Stimulated activated CD8-positive, alpha-beta memory T cell treated with anti-CD3 and anti-CD28 coated beads, Interleukin-12 subunit alpha, Interleukin-12 subunit beta, amount 100 ng/mL, for 4 hours (primary cell): ENCODE measurements around the gene GAMT.
A peak's percentile ranks its signal among the peaks of the same experiment; 100 is the strongest.
"Not testable (repeated sequence)": the region's sequence is repeated elsewhere in the genome, so short reads cannot be mapped to it uniquely, and the experiment has no call there.

Source experiments
- DNase-seq: peaks from one replicate; pipeline ENCODE4 v3.0.0-alpha.2; 2020; ENCODE audit warnings: low read depth

The GAMT gene

DNA sequence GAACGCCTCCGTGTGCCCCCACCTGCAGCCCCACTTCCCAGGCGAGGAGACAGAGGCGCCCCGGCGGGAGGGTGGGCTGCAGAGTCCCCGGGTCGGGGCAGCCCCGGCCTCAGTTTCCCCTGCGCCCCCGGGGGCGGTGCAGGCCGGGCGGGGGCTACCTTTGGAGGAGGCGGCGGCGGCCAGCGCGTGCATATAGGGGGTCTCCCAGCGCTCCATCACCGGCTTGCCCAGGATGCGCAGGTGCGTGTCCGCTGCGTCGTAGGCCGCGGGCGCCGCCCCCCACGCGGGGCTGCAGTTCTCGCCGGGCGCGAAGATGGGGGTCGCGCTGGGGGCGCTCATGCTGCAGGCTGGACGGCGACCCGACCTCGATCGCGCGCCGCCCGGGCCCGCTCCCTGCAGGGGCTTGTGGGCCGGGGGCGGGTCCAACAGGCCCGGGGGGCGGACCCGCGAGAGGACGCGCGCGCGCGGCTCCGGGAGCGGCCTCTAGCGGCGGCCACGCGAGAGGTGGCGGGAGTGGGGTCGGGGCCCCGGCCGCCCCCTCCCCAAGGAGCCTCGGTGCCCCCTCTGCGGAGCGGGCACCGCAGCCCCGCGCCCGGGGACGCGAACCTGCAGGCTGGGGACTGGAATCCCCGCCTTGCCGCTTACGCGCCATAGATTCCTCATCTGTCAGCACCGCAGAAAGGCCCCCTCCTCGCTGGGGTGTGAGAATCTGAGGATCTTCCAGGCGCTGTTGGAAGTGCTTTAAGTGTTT is at the start of gene GAMT:
TSS of gene GAMT (minus strand) at position 405 of the 751 bp plus-strand sequence. CDS start at position 339, 66 bp downstream.
- peak; percentile 43 for DNase-seq

GRCh38 chr19:1449467-1450442 is 48.4 kb upstream of the GAMT start, which contains the start of gene APC2:
TSS of gene APC2 (plus strand) at chr19:1450121. CDS start at chr19:1453002, 2,881 bp downstream.
- no peak for DNase-seq

- no peak for DNase-seq
Observed at GRCh38 chr19:1447944-1448343, 46.6 kb upstream of the GAMT start.

- DNase-seq: no peak
Observed at GRCh38 chr19:1447504-1447903, 46.2 kb upstream of the GAMT start.

DNA sequence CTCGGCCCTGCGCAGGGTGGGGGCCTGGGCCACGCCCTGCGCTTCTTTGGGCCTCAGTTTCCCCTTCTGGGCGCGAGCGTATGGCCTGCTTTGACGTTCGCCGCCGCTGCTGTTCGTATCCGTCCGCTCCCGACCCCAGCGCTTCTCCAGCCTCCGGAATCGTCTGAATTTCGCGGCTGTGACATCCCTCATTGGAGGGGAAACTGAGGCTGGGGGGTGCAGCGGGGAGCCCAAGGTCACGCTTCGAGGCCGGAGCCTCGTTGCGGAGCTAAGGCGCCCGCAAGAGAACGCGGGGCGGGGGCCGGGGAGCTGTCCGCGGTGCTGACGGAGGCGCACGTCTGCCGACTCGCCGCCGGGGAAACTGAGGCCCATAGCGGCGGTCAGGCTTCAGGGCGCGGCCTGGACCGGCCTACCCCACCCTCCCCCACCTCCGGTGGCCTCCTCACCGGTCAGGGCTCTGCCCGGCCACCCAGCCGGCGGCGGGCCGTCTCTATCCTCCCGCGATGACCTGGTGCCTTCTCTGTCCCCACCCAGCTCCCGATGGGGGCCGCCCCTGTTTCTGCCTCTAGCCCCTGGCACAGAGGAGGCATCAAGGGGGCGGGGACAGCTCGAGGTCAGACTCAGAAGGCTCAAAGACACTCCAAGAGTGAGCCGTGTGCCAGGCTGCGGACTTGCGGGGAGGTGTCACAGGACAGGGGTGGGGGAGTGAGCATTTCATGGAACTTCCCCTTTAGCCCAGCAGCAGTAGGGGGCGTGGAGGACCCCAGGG is 45.6 kb upstream of the GAMT start:
- DNase-seq: no peak

GRCh38 chr19:1445932-1446712 is 44.8 kb upstream of the GAMT start:
- DNase-seq: no peak

DNA sequence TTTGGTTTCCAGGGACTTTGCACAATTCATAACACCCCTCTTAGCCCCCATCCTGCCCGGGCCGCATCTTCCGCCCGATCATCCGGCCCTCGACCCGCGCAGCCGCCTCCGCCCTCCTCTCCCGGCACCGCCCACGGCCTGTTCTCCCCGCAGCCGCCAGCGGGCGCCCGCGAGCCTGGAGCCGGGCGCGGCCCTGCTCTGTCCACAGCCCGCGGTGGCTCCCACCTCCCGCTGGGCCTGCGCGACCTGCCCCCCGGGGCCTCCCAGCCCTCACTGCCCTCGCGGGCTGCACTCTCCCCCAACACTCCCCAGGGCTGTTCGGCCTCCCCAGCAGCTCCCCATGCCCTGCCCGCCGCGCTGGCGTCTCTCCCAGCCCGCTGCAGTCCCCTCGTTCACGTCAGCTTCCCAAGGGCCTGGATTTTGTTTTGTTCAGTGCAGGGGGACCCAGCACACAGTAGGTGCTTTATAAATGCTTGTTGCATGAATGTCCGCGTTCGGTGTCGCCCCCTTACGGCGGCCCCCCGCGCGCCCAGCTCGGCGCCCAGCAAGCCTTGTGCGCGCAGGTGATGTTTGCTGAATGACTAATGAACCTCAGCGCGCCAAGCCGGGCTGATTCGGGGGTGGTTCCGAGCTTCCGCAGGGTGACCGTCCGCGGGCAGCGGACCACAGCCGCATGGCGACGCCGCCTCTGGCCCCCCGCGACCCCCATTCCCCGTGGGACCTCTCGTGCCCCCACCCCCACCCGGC is 44.0 kb upstream of the GAMT start:
- DNase-seq: peak; percentile 68

DNA sequence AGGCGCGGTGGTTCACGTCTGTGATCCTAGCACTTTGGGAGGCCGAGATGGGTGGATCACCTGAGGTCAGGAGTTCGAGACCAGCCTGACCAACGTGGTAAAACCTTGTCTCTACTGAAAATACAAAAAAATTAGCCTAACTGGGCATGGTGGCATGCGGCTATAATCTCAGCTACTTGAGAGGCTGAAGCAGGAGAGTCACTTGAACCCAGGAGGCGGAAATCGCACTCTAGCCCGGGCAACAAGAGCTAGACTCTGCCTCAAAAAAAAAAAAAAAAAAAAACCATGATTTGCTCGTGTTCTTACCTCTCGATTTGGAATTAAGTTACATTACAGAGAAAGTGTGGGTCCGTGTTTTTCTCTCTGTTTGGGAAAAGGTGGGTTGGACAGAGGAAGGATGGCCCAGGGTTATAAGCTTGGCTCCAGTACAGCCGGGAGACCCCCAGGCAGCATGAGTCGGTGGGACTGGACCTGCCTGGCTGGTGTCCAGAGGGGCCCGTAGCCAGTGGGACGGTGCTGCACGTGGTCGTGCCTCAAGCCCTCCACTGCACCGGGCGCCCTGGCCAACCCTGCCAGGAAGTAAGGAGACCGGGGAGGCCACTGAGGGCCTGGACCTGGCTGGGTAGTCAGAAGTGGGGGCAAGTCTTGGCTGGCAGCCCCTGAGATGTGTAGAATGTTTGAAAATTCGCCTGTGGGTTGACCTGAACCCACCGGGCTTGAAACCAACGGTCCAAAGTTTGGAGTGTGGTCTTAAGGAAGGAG is 40.5 kb upstream of the GAMT start:
- no peak for DNase-seq

- no peak for DNase-seq
Observed at GRCh38 chr19:1441022-1441426, 39.7 kb upstream of the GAMT start.

GRCh38 chr19:1440418-1440801 is 39.1 kb upstream of the GAMT start:
- DNase-seq: no peak

DNA sequence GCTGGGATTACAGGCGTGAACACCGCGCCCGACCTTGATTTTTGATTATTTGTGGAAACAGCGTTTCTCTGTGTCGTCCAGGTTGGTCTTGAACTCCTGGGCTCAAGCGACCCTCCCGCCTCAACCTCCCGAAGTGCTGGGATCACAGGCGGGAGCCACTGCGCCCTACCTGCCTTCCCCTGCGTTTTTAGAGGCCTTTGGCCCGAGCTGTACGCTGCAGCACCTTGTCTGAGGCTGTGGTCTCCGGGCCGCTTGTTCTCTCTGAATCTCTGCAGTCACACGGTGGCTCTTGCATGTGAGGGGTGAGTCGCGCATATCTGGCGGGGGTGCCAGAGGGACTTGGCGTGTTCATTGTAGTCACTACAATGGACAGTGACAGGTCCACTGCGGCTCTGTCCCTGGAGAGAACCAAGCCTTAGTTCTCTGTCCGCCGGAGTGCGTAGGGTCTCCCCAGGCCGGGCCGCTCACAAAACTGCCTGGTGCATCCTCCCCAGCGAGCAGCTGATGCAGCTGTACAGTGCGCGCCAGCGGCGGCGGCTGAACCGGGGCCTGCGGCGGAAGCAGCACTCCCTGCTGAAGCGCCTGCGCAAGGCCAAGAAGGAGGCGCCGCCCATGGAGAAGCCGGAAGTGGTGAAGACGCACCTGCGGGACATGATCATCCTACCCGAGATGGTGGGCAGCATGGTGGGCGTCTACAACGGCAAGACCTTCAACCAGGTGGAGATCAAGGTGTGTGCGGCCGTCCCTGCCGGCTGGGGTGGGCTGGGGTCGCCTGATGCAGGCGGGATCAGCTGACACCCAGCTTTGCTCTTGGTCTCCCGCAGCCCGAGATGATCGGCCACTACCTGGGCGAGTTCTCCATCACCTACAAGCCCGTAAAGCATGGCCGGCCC is 38.4 kb upstream of the GAMT start:
- not testable (repeated sequence) for DNase-seq

DNA sequence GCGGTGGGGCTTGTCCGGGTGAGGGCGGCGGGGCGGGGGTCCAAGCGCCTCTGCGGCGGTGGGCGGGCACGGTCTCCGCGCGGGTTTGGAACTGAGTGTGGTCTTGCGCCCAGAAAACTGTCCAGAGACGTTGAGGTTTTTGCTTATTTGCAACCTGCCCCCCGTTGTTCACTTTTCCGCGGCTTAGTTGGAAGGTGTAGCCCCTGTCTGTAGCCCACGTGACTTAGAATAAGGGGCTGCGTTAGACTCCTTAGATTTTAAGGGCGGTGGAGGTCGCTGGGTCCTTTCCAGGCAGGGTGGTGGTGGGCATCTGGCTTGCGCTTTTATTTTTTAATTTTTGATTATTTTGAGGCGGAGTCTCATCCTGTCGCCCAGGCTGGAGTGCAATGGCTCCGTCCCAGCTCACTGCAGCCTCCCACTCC is 37.6 kb upstream of the GAMT start:
- no peak for DNase-seq

GRCh38 chr19:1438035-1438932 is 36.9 kb upstream of the GAMT start, which contains the start of gene RPS15:
TSS of gene RPS15 (plus strand) at chr19:1438396. CDS start at chr19:1438426, 30 bp downstream.
- DNase-seq: peak; percentile 92

GRCh38 chr19:1437609-1438008 is 36.3 kb upstream of the GAMT start:
- DNase-seq: no peak

DNA sequence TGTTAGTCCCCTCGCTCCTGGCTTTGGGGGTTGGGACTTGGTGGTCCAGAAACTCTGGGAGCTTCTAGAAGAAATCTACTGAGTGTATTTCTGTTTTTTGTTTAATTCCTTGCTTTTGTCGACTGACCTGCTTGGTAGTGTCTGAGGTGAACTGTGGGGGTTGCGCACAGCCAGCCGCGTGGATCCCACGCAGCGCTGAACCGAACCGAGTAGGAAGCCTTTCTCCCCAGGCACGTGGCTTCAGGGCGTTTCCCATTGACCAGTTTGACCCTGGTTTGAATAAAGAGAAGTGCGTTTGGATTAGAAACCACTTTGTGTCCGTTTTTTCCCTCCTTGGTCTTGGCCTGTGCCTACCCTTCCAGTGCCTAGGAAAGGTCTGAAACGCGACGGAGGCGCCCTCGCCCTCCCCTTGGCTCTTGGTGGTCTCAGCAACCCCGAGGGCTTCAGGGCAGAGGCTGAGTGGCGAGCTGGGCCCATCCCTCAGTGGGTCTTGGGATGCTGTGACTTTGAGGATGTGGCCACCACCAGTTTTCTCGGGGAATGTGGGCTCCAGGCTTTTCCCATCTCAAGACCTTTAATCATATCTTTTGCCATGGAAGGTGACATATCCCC is 34.1 kb upstream of the GAMT start:
- no peak for DNase-seq

- no peak for DNase-seq
Observed at GRCh38 chr19:1434577-1435060, 33.3 kb upstream of the GAMT start.

GRCh38 chr19:1434040-1434366 is 32.7 kb upstream of the GAMT start:
- no peak for DNase-seq
